Superior temporal gyrus (tissue), 1 donor: ENCODE results near the gene C2orf78.
A peak's percentile ranks its signal among the peaks of the same experiment; 100 is the strongest.

ENCODE experiments used
- DNase-seq: peaks from one replicate; pipeline ENCODE4 v3.0.0-alpha.2; 2016; ENCODE audit errors: extremely low spot score

The C2orf78 gene

DNA sequence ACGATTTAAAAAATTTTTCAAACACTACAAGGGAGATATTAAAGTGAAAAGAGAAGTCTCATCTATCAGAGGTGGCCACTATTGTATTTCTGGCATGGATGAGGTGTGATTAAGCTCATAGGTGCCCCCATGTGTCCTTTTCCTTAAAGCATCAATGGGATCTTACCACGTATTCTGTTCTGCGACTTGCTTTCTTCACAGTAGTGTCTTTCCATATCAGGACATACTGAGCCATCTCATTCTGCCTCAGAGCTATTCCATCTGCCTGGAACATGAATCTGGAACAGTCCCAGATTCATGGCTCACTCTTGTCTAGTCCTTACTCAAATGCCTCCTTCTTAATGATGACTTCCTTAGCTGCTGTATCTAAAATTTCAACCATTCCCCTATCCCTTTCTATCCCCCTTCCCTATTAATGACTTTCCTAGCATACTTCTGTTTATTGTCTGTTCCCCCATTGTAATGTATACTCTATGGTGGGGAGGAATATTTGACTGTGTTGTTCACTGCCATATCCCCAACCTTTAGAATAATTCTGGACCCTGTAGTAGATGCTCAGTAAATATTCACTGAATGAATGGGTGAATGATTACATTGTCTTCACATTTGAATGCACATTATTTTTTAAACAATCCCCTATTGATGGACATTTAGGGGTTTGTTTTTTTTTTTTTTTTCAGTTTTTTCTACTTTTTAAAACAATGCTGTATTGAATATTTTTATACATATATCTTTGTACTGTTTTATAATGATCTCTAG is 55.8 kb downstream of the C2orf78 start:
- peak; percentile 51 for DNase-seq

DNA sequence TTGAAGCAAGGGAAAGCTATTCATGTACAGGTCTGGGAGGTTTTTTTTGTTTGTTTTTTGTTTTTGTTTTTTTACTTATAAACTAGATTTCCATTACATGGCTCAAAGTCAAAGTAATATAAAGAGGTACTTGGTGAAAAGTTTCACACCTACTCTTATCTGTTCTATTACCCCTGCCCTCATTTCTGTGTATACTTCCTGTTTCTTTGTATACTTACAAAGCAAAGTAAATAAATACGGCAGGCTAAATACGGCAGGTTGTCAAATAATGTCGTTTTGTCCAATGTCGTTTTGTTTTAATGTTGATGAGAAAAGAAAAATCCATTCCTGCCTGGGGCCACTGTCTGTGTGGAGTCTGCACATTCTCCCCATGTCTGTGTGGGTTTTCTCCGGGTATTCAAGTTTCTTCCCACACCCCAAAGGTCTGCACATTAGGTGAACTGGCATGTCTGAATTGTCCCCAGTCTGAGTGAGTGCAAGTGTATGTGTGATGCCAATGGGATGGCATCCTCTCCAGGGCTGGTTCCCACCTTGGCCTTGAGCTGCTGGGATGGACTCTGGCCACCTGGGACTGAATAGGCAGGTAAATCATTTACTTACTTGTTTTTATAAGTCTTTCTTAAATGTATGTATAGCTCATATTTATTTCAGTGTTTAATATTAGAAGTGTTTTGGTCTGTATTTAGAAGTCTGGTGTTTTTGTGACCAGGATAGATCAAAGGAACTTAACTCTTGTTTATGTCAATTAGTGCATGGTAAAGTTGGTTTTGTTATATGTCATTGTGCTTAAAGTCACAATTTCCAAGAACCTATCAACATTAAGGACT is 58.1 kb downstream of the C2orf78 start:
- no peak for DNase-seq

DNA sequence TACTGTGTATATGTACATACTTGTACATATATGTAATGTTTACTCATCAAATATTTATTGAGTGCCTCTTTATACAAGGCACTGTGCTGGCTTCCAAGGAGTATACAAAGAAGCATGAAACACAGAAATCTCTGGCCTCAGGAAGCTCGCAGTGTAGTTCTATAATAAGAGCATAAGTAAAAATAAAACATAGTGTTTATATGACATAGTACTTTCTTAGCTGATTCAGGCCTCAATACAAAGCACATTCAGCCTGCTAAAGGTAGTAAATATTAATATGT is 58.7 kb downstream of the C2orf78 start:
- DNase-seq, result no peak

DNA sequence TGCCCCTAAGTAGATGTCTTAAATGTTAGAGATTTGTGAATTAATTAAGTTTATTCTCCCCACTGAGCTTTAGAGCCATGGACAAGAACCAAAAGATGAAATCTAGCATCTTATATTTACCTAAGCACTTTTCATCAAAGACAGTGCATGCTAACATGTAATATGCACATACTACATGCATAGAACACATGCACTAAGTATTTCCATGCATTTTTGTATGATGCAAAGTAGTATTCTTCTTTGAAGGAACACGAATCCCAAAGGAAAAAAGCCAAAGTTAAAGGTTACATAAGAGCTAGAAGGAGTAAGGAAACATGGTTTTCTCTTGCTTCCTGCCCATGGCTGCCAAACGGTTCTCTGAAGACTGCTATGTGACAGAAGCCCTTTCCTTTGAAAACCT is 60.1 kb downstream of the C2orf78 start:
- DNase-seq, result no peak

DNA sequence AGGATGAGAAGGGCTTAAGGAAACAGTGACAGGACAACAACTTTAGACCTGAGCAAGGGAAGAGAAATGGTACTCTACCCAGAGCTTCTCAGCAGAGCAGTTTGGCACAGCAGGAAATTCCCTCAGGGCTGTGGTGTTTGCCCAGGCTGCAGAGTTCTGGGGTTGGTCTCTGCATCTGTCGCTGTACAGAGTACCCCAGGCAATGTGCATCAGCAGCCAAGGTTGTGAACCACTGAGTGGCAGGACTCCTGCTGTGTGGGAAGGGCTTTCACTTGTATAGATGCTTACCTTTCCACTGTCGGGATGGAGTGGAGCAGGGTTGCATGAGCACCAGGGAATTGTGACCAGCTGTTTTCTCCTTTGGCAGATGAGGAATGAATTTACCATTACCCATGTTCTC is 66.0 kb downstream of the C2orf78 start:
- DNase-seq, result no peak

DNA sequence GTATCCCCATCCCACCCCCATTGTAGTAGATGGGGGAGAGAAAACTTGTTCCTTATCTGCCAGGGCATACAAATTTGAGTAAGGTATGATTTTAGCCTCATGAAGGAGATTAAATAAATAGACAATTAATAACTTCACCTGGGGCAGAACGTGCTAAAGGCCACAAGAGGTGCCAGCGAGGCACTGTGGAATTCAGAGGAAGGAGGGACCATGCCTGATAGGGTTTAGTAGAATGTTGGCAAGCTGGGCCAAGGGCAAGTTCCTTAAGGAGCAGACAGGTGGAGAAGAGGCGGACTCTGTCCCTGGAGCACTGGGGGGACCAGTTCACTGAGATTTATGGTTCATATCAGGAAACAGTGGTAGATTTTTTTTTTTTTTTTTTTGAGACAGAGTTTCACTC is 67.3 kb downstream of the C2orf78 start:
- DNase-seq, result no peak

DNA sequence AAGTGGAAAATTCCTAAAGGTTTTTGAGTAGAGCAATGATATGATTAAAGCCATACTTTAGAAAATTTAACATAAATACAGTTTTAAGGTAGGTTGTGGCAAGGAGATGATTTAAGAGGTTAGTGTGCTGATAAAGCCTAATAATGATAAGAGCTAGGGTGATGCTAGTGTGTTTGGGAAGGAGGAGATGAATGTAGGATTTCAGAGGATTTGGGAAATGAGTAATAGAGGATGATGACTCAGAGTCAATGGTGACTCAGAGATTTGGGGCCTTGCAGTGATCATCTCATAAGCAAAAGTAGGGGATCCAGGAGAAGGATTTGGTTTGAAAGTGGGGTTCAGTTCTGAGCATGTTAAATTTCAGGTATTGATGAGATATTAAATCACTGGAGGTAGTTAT is 68.0 kb downstream of the C2orf78 start:
- DNase-seq, result no peak

DNA sequence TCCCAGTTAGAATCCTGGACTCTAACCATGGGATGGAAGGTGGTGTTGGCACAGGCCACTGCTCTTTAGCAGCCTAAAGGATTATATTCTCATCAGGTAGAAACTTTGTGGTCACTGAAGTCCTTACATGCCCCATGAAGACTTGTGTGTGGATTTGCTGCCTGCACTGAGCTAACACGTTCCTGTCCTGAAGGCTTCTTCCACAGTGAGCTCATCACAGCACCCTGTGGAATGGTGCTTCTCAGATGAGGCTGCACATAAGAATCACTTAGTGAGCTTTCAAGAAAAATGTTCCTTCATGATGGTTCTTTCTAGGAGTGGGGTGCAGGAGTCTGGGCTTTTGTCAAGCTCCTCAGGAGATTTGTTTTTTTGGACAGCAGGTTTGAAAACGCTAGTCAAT is 71.5 kb downstream of the C2orf78 start:
- no peak for DNase-seq

DNA sequence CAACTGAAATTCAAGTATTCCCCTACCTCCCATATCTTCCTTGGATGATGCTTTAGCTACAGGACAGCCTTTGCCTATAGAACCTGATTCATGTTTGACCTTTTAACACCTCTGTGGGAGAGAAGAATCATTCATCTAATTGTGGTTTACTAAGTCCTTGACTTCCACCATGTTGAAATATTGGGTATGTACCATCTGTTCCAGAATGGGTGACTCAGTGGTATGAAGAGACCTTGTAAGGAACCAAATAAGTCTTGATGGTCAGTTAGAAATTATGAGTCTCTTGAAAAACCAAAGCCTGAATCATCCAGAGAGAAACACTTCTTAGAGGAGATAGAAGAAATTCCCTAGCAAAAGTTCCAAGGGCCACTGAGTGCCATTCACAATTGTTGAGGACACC is 72.2 kb downstream of the C2orf78 start:
- no peak for DNase-seq

DNA sequence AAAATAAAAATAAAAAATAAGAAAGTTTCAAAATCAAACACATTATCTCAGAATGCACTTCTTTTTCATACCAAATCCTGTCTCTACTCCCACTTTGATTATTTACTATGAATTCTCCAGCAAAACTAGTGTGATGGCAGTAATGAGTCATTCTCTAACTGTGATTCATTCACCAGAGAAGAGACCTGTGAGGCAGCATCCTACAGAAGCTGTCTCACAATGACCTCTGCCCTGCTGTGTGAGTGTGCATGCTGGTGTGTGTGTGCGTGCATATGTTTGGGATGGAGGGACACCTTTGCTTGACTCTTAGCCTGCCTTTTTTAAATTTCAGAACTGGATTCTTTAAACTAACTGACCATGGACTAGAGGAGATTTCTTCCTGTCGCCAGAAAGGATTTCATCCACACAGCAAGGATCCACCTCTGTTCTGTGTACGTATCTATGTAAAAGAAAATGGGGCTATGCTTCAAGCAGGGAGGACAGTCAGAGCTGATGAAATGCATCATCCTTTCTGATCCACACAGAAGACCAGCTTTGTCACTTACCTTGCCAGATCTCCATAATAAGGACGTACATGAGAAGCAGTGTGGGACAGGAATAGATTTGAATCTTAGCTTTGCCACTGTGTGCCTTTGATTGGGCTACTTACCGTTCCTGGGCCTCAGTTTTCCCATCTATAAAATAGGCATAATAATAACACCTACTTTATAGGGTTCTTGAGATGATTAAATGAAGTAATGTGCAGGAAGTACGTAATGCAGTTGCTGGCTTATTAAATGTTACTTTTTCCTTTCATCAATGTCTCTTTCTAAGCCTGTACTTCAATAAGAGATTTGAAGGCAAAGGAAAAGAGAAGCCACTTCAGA is 76.0 kb downstream of the C2orf78 start:
- no peak for DNase-seq

DNA sequence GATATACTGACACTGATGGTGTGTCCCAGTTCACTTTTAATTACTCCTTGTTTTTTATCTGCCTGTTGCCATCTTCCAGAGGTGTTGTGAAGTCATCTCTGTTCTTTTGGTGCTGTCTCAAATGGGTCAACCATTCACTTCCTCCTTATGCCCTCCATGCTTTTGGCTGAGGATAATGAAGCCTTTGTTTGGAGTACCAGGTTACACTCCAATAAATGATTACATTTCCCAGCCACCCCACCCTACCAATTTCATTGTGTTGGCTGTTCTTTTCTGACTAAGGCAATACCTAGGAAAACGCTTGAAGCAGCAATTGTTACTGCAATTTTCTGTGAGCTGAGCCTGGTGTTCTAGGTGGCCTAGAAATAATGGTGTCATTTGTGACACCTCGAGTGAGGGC is 79.0 kb downstream of the C2orf78 start:
- DNase-seq, result no peak
